Measurements from ENCODE around the gene MCTP2.

DNA sequence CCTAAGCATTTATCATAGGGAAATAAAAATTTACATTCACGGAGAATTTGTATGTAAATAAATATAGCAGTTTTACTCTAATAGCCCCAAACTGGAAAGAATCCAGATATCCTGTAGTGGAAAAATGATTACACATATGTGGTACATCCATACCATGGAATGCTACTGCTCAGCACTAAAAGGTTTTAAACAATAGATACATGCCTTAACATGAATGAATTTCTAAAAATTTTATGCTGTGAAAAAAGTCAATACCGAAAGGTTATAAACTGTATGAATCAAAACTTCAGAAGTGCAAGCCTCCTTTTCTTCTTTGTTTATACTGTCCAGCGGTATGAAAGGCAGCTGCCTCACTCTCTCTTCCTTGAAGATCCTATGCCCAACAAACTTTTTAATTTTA is 37.5 kb upstream of the MCTP2 start:
- TF ChIP-seq, protein P1, sequence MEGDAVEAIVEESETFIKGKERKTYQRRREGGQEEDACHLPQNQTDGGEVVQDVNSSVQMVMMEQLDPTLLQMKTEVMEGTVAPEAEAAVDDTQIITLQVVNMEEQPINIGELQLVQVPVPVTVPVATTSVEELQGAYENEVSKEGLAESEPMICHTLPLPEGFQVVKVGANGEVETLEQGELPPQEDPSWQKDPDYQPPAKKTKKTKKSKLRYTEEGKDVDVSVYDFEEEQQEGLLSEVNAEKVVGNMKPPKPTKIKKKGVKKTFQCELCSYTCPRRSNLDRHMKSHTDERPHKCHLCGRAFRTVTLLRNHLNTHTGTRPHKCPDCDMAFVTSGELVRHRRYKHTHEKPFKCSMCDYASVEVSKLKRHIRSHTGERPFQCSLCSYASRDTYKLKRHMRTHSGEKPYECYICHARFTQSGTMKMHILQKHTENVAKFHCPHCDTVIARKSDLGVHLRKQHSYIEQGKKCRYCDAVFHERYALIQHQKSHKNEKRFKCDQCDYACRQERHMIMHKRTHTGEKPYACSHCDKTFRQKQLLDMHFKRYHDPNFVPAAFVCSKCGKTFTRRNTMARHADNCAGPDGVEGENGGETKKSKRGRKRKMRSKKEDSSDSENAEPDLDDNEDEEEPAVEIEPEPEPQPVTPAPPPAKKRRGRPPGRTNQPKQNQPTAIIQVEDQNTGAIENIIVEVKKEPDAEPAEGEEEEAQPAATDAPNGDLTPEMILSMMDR (IDR thresholded peaks at IDR 0.05): no peak
- TF ChIP-seq EP300 (IDR thresholded peaks at IDR 0.05): no peak
- TF ChIP-seq POLR2A (IDR thresholded peaks at IDR 0.05): no peak
